Immature natural killer cell (primary cell): Measurements from ENCODE around the gene NRM. TPM values are rescaled to one million over a fixed set of nuclear protein-coding genes. Genes with fewer than 3 reads are reported as not detected.
A peak's percentile ranks its signal among the peaks of the same experiment; 100 is the strongest.

Source experiments
- DNase-seq, 3 donors: peaks; one replicate each; pipeline ENCODE4 v3.0.0; 2022; ENCODE audit warnings: mixed read lengths in 1 of 3
- H3K27ac Mint-ChIP-seq, 6 donors: one replicate each; pipeline ENCODE4 v1.8.0; 2020; ENCODE audit warnings: mixed read lengths in 6 of 6, mild to moderate bottlenecking in 5 of 6, inconsistent platforms in 4 of 6, moderate library complexity in 3 of 6
- H3K27me3 Mint-ChIP-seq, 3 donors: one replicate each; pipeline ENCODE4 v1.8.0; 2020 to 2021; ENCODE audit warnings: low read depth in 3 of 3, mild to moderate bottlenecking in 3 of 3, mixed read lengths in 3 of 3, moderate library complexity in 3 of 3, inconsistent platforms in 1 of 3
- H3K36me3 Mint-ChIP-seq, 3 donors: one replicate each; pipeline ENCODE4 v1.8.0; 2020; ENCODE audit warnings: mixed read lengths in 3 of 3, inconsistent platforms in 2 of 3, mild to moderate bottlenecking in 2 of 3
- H3K4me1 Mint-ChIP-seq, 2 donors: one replicate each; pipeline ENCODE4 v1.8.0; 2020; ENCODE audit warnings: inconsistent platforms in 2 of 2, mild to moderate bottlenecking in 2 of 2, mixed read lengths in 2 of 2, moderate library complexity in 1 of 2
- H3K4me3 Mint-ChIP-seq, 5 donors: one replicate each; pipeline ENCODE4 v1.8.0; 2020; ENCODE audit warnings: mild to moderate bottlenecking in 5 of 5, mixed read lengths in 5 of 5, inconsistent platforms in 3 of 5, moderate library complexity in 3 of 5
- H3K9me3 Mint-ChIP-seq, 6 donors: one replicate each; pipeline ENCODE4 v1.8.0; 2020; ENCODE audit warnings: mild to moderate bottlenecking in 6 of 6, mixed read lengths in 6 of 6, inconsistent platforms in 4 of 6, moderate library complexity in 3 of 6
- polyA plus RNA-seq, 3 donors: library from polyadenylated mRNA; unstranded; fragments of 300-500 nt; fragmentation: Illumina TruSeq; gene quantifications; one replicate each; pipeline ENCODE4 v1.2.3, GENCODE V29; 2021

NRM gene
- polyA plus RNA-seq, 3 donors from 2014 or later: 6.7 to 20.1 (median 8.4) TPM

- Mint-ChIP-seq H3K4me3 (no peak overlapping the region), H3K27ac (peak overlapping the region in 2 of 6 donors; percentile 1 to 69), H3K9me3 (no peaks in the 10 kb centered on the region), H3K36me3 (peaks cover 17 to 68% (median 45%) of the 10 kb centered on the region in 3 donors), H3K27me3 (peaks cover 0 to 5% (median 0%) of the 10 kb centered on the region in 3 donors), H3K4me1 (no peaks in the 10 kb centered on the region)
- DNase-seq: no peak
These were observed 33.3 kb downstream of the NRM start for GRCh38 chr6:30657454-30657853.

DNA sequence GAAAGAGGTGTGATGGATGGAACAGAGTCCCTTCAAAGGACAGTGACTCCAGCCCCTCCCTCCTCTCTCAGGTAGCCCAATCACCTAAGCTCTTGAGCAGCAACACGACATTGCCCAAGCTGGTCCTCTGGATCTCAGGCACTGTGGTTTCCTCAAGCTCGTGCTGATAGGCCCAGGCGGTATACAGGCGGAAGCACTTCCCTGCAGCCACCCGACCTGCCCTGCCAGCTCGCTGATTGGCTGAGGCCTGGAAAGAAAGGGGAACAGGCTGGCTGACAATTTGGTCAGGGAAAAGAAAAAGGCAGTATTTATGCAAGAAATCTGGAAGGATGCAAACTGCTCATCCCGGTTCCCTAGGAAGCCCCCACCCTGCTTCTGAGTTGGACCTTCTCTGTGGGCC, 34.3 kb downstream of the NRM start:
- H3K27ac Mint-ChIP-seq: no peak overlapping the region
- no peak for DNase-seq
- no peak overlapping the region for H3K4me3 Mint-ChIP-seq
- no peaks in the 10 kb centered on the region for H3K4me1 Mint-ChIP-seq
- H3K36me3 Mint-ChIP-seq: peaks cover 12 to 59% (median 39%) of the 10 kb centered on the region in 3 donors
- no peaks in the 10 kb centered on the region for H3K9me3 Mint-ChIP-seq
- H3K27me3 Mint-ChIP-seq: peaks cover 0 to 5% (median 0%) of the 10 kb centered on the region in 3 donors

- Mint-ChIP-seq H3K27ac (peak overlapping the region in 2 of 6 donors; percentile 30 to 31), H3K4me3 (no peak overlapping the region), H3K4me1 (no peaks in the 10 kb centered on the region), H3K9me3 (no peaks in the 10 kb centered on the region), H3K36me3 (peaks cover 16 to 56% (median 36%) of the 10 kb centered on the region in 3 donors), H3K27me3 (peaks cover 0 to 5% (median 0%) of the 10 kb centered on the region in 3 donors)
- DNase-seq: no peak
These were observed 35.1 kb downstream of the NRM start for GRCh38 chr6:30655743-30656094.

DNA sequence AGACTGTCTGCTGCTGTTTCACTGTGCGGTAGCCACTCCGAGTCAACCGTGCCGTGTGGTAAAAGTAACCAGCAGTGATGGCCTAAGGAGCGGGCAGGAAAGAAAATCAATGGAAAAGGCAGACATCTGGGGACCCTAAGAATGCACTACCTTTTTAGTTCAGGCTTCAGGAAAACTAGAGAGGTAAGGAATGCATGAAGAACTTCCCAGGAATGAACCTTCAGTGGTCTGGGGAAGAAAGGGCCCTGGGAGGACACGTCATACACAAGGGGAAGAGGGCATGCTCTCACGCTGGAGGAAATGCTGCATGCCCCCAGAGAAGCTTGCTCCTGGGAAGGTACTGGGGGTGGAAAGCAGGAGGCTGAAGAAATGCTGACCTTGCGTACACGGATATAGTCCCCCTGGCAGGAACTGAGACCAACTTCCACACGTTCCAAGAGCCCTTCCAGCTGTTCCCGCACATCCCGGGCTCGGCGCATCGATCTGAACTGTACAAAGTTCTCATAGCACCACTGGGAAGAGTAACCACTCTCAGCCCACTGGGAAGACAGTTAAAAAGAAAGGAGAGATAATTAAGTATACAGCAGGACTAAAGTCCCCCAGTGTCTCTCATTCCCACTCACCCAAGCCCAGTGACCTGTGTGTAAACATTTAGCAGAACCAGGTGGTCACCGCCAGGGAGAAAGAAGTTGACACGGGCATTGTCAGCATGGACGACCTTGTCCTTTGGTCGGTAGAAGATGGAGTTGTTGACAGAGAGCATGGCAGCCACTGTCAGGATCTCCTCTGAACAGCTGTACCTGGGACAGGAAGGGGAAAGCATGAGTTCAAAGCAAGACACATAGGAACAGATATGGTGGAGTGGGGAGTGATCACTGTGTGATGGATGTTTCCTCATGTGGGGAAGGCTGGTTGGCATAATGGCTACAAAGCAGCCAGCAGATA, 35.7 kb downstream of the NRM start:
- Mint-ChIP-seq H3K4me1 (no peaks in the 10 kb centered on the region), H3K27ac (peak overlapping the region in 2 of 6 donors; percentile 31 to 43), H3K27me3 (peaks cover 0 to 5% (median 0%) of the 10 kb centered on the region in 3 donors), H3K9me3 (no peaks in the 10 kb centered on the region), H3K36me3 (peaks cover 16 to 54% (median 34%) of the 10 kb centered on the region in 3 donors), H3K4me3 (no peak overlapping the region)
- DNase-seq: no peak

DNA sequence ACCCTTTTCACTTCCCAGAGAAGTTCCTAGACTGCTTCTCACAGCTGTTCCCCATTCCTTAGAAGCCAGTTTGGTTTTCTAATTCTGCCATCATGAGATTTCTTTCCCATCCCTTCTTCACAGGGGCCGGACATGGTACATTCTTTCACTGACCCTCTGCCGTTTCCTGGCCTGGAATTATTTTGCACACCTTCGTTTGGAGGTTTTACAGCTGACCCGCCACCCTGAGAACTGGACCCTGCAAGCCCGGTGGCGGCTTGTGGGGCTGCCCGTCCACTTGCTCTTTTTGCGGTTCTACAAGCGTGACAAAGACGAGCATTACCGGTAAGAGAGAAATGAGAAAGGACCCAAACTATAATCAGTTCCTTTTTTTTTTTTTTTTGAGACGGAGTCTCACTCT, 39.6 kb downstream of the NRM start:
- Mint-ChIP-seq H3K27me3 (peaks cover 0 to 6% (median 0%) of the 10 kb centered on the region in 3 donors), H3K4me1 (peaks cover 14 to 16% of the 10 kb centered on the region in 2 donors), H3K36me3 (peaks cover 6 to 26% (median 19%) of the 10 kb centered on the region in 3 donors), H3K9me3 (no peaks in the 10 kb centered on the region), H3K4me3 (no peak overlapping the region), H3K27ac (peak overlapping the region in 1 of 6 donors; percentile 51)
- no peak for DNase-seq

DNA sequence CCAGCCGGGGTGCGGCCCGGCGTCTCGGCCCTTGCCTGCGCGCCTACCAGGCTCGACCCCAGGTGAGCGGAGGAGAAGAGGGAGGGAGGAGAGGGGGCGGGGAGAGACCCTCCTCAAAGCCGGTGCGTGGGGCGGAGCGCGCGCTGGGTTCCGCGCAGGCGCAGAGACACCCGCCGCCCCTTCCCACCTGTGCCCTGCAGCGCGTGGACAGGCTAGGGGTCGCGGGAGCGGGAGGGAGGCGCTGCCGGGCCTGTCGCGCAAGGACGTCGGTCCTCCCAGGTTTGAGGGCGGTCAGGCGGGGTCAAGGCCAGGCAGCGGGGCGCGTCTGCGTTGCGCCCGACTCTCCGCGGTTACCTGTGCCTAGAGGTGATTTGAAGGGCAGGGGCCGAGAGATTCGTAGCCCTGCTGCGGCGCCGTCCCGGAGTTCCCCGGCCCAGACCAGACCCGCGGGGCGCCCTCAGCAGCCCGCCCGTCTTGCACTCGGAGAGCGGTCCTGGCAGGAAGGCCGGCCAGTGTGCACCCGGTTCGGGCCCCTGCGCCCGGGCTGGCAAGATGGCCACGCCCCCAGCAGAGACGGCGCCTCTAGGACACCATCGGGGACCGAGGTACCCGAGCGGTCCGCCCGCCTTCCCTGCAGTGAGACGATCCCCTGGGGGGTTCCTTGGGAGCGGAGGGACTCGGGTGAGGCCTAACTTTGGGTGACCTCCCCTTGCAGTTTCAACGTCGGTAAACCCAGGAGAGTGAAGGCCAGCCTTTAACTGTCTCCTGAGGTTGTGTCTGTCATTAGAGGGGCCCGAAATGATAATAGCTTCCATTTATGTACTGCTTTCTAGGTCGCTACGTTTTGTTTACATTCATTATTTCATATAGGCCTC, 43.3 kb downstream of the NRM start:
- peak; percentile 66 to 75 (median 74) for DNase-seq
- Mint-ChIP-seq H3K4me3 (peak overlapping the region; percentile 86 to 90 (median 88)), H3K36me3 (peaks cover 0 to 17% (median 6%) of the 10 kb centered on the region in 3 donors), H3K27ac (peak overlapping the region; percentile 84 to 94 (median 90)), H3K27me3 (peaks cover 0 to 6% (median 0%) of the 10 kb centered on the region in 3 donors), H3K9me3 (no peaks in the 10 kb centered on the region), H3K4me1 (peaks cover 22 to 23% of the 10 kb centered on the region in 2 donors)

DNA sequence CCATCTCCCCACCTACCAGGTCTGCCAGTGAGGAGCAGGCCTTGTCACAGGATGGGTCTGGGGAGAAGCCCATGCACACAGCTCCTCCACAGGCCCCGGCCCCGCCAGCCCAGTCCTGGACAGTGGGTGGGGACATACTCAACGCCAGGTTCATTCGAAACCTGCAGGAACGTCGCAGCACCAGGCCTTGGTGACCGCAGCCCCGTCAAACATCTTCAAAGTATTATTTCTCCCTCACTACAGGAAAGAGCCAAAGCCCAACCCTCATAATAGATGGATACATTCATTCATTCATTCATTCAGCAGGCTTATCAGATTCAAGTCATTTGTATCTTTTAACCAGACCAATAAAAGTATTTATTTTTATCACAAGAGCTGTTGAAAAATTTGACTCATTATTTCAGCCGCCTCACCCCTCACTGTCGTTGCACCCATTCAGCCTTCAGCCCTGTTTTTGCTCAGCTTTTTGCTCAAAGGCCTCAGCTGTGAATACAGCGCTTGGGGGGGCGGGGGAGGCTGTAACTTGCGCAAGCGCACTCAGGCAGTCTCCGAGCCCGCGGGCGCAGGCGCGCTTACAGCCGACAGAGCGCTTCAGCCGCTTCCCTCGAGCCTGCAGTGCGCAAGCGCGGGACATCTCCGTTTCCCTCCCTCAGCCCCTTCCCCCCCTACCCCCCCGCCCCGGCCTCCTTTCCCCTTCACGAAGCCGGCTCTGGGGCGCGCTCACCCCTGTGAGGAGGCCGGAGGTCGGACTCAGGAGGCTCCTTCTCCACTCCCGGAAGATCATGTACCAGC, 44.1 kb downstream of the NRM start, which contains the start of gene C6orf136:
TSS of gene C6orf136 (plus strand) at position 684 of the 792 bp plus-strand sequence. CDS start at position 783, 99 bp downstream.
- peak within 1 kb of the TSS; percentile 86 to 90 (median 88) for H3K4me3 Mint-ChIP-seq

DNA sequence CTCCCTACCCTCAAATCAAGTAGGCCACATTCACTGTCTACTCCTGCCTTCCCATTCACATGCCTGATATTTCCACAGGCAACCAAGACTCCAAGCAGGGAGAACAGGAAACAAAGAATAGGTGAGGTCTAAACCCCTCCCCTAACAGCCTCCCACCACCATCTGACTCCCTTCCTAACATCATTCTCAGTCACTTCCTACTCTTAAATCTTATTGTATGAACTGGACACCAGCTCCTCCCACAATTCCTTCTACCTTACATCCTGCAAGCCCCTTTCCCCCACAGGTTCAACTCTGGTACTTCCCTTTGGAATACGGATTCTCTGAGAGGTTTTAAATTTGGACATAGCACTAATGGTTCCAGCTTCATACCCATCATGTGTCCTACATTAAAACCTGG, 44.8 kb downstream of the NRM start:
- peaks cover 22 to 23% of the 10 kb centered on the region in 2 donors for H3K4me1 Mint-ChIP-seq
- H3K36me3 Mint-ChIP-seq: peaks cover 3 to 15% (median 4%) of the 10 kb centered on the region in 3 donors
- H3K9me3 Mint-ChIP-seq: no peaks in the 10 kb centered on the region
- no peak for DNase-seq
- peaks cover 0 to 7% (median 0%) of the 10 kb centered on the region in 3 donors for H3K27me3 Mint-ChIP-seq
- peak overlapping the region; percentile 70 to 94 (median 88) for H3K27ac Mint-ChIP-seq
- H3K4me3 Mint-ChIP-seq: peak overlapping the region in 4 of 5 donors; percentile 37 to 90 (median 72)

More for the DNA sequence above, 44.1 kb downstream of the NRM start, which contains the start of gene C6orf136:
- H3K27ac Mint-ChIP-seq: peak within 1 kb of the TSS; percentile 84 to 94 (median 90)
- no peaks in the 10 kb centered on the region for H3K9me3 Mint-ChIP-seq
- H3K4me1 Mint-ChIP-seq: peaks cover 22 to 23% of the 10 kb centered on the region in 2 donors
- peak; percentile 87 to 93 (median 91) for DNase-seq
- H3K27me3 Mint-ChIP-seq: peaks cover 0 to 6% (median 0%) of the 10 kb centered on the region in 3 donors
- H3K36me3 Mint-ChIP-seq: peaks cover 3 to 15% (median 6%) of the 10 kb centered on the region in 3 donors

- peaks cover 0 to 8% (median 0%) of the 10 kb centered on the region in 3 donors for H3K27me3 Mint-ChIP-seq
- H3K36me3 Mint-ChIP-seq: peaks cover 0 to 15% (median 4%) of the 10 kb centered on the region in 3 donors
- H3K4me1 Mint-ChIP-seq: peaks cover 22 to 23% of the 10 kb centered on the region in 2 donors
- no peaks in the 10 kb centered on the region for H3K9me3 Mint-ChIP-seq
- peak overlapping the region in 2 of 6 donors; percentile 28 to 63 for H3K27ac Mint-ChIP-seq
- no peak for DNase-seq
- no peak overlapping the region for H3K4me3 Mint-ChIP-seq
These were observed 46.0 kb downstream of the NRM start for GRCh38 chr6:30644769-30645168.

DNA sequence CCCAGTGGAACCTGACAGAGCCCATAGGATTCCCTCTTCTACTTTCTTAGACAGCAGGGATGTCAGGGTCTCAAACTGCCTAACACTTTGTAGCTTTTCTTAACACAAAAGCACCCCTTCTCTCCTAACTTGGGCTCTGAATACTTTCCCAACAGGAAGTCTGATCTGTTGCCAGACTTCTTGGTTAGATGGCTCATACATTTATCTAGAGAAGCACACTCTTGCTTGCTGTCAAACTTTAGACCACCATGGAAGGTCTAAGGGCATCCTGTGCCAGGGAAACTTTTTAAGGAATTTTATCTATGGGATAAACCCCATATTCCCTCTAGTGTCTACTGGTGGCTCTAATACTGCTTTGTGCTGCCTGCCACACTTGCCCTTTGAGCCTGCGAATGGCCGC, 47.1 kb downstream of the NRM start:
- Mint-ChIP-seq H3K27ac (no peak overlapping the region), H3K27me3 (peaks cover 0 to 7% (median 0%) of the 10 kb centered on the region in 3 donors), H3K36me3 (peaks cover 0 to 15% (median 4%) of the 10 kb centered on the region in 3 donors), H3K9me3 (no peaks in the 10 kb centered on the region), H3K4me3 (no peak overlapping the region), H3K4me1 (peaks cover 22 to 23% of the 10 kb centered on the region in 2 donors)
- no peak for DNase-seq

DNA sequence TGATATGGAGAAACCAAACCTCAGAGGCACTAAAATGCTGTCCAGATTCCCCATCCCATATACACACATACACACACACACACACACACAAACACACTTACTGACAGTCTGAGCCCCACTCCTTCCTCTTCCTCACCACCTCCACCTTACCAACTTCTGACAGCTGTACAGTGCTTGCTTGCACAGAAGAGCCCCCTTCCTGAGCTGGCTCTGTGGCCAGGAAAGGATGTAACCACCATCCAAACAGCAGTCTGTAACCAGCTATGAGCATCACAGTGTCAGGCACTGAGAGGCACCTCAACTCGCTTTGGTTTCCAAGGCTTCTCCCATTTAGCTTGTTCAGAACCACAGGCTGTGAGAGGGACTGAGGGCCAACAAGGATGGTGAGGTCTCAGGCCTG, 49.7 kb downstream of the NRM start:
- no peak for DNase-seq
- Mint-ChIP-seq H3K9me3 (no peaks in the 10 kb centered on the region), H3K4me3 (no peak overlapping the region)

GRCh38 chr6:30640481-30640880, 50.3 kb downstream of the NRM start:
- H3K4me1 Mint-ChIP-seq: peaks cover 0 to 2% of the 10 kb centered on the region in 2 donors
- no peak overlapping the region for H3K4me3 Mint-ChIP-seq
- peaks cover 4 to 15% (median 9%) of the 10 kb centered on the region in 3 donors for H3K36me3 Mint-ChIP-seq
- H3K27me3 Mint-ChIP-seq: peaks cover 0 to 2% (median 0%) of the 10 kb centered on the region in 3 donors
- no peak overlapping the region for H3K27ac Mint-ChIP-seq
- no peak for DNase-seq
- no peaks in the 10 kb centered on the region for H3K9me3 Mint-ChIP-seq

More for the DNA sequence above, 49.7 kb downstream of the NRM start:
- peaks cover 4 to 15% (median 4%) of the 10 kb centered on the region in 3 donors for H3K36me3 Mint-ChIP-seq
- peak overlapping the region in 3 of 6 donors; percentile 2 to 87 (median 76) for H3K27ac Mint-ChIP-seq
- H3K27me3 Mint-ChIP-seq: peaks cover 0 to 2% (median 0%) of the 10 kb centered on the region in 3 donors
- peaks cover 5 to 8% of the 10 kb centered on the region in 2 donors for H3K4me1 Mint-ChIP-seq
